Measurements from ENCODE around the gene BBS9. TPM values are rescaled to one million over a fixed set of nuclear protein-coding genes. Genes with fewer than 3 reads are reported as not detected.

The BBS9 gene
- total RNA-seq, 2 experiments from 2014 or later, result 16.0 to 20.4 TPM

GRCh38 chr7:33145156-33145555 lies 15.8 kb downstream of the BBS9 start:
- Histone ChIP-seq H3K36me3 (ENCODE audit: insufficient read depth, low read length) (no peaks in the 10 kb centered on the region), H3K27me3 (ENCODE audit: control insufficient read depth in 1 of 2, insufficient read depth in 2 of 2, low read length in 2 of 2) (no peaks in the 10 kb centered on the region), H3K4me3 (ENCODE audit: low read length) (no peak overlapping the region), H3K27ac (ENCODE audit: low read depth in 1 of 2, low read length in 2 of 2) (no peak overlapping the region), H3K4me1 (ENCODE audit: insufficient read depth, low read length) (no peaks in the 10 kb centered on the region), H3K9me3 (ENCODE audit: control insufficient read depth in 1 of 2, insufficient read depth in 1 of 2, low read length in 2 of 2) (peaks cover 0 to 5% of the 10 kb centered on the region in 2 experiments)
- Mint-ChIP-seq H3K4me3 (no peak overlapping the region), H3K36me3 (ENCODE audit: low read depth) (peaks cover 14% of the 10 kb centered on the region), H3K4me1 (ENCODE audit: low read depth) (no peaks in the 10 kb centered on the region), H3K9me3 (peaks cover 5% of the 10 kb centered on the region), H3K27ac (no peak overlapping the region), H3K27me3 (no peaks in the 10 kb centered on the region)
- intact Hi-C loops (cut with DNase I, micrococcal nuclease), result no loop called here
- CTCF ChIA-PET, result no interaction called here
- DNase-seq (no peak), ATAC-seq (ENCODE audit: poor library complexity) (no peak)
- TF ChIP-seq CTCF (IDR thresholded peaks at IDR 0.05), result no peak
- POLR2A ChIA-PET, result no interaction called here

GRCh38 chr7:33152087-33152486 lies 22.7 kb downstream of the BBS9 start:
- POLR2A ChIA-PET, result no interaction called here
- no peak for TF ChIP-seq CTCF (IDR thresholded peaks at IDR 0.05)
- Mint-ChIP-seq H3K4me3 (no peak overlapping the region), H3K36me3 (ENCODE audit: low read depth) (peaks cover 38% of the 10 kb centered on the region), H3K27me3 (no peaks in the 10 kb centered on the region), H3K9me3 (no peaks in the 10 kb centered on the region), H3K27ac (no peak overlapping the region), H3K4me1 (ENCODE audit: low read depth) (no peaks in the 10 kb centered on the region)
- Histone ChIP-seq H3K27me3 (ENCODE audit: control insufficient read depth in 1 of 2, insufficient read depth in 2 of 2, low read length in 2 of 2) (no peaks in the 10 kb centered on the region), H3K36me3 (ENCODE audit: insufficient read depth, low read length) (peaks cover 3% of the 10 kb centered on the region), H3K4me3 (ENCODE audit: low read length) (no peak overlapping the region), H3K4me1 (ENCODE audit: insufficient read depth, low read length) (no peaks in the 10 kb centered on the region), H3K27ac (ENCODE audit: low read depth in 1 of 2, low read length in 2 of 2) (no peak overlapping the region), H3K9me3 (ENCODE audit: control insufficient read depth in 1 of 2, insufficient read depth in 1 of 2, low read length in 2 of 2) (no peaks in the 10 kb centered on the region)
- intact Hi-C loops (cut with DNase I, micrococcal nuclease), result no loop called here
- CTCF ChIA-PET, result interaction anchor here (1.3 kb wide), 1 partner anchor 305 kb away, joined by 3 read pairs; no protein-coding TSS in a partner anchor
- ATAC-seq (ENCODE audit: poor library complexity), result no peak
- no peak for DNase-seq

- no peaks in the 10 kb centered on the region for H3K9me3 Mint-ChIP-seq
- ChIA-PET CTCF (no interaction called here), POLR2A (no interaction called here)
- peaks cover 4% of the 10 kb centered on the region for H3K36me3 ChIP-seq (ENCODE audit: insufficient read depth, low read length)
- no peak for ATAC-seq (ENCODE audit: poor library complexity)
- H3K27ac ChIP-seq (ENCODE audit: low read depth in 1 of 2, low read length in 2 of 2), result no peak overlapping the region
- no peak overlapping the region for H3K4me3 Mint-ChIP-seq
- no peak for TF ChIP-seq CTCF (IDR thresholded peaks at IDR 0.05)
- H3K4me3 ChIP-seq (ENCODE audit: low read length), result no peak overlapping the region
- H3K4me1 ChIP-seq (ENCODE audit: insufficient read depth, low read length), result no peaks in the 10 kb centered on the region
- H3K4me1 Mint-ChIP-seq (ENCODE audit: low read depth), result no peaks in the 10 kb centered on the region
- intact Hi-C loops (cut with DNase I, micrococcal nuclease), result no loop called here
- H3K27me3 Mint-ChIP-seq, result no peaks in the 10 kb centered on the region
- H3K27me3 ChIP-seq (ENCODE audit: control insufficient read depth in 1 of 2, insufficient read depth in 2 of 2, low read length in 2 of 2), result no peaks in the 10 kb centered on the region
- H3K9me3 ChIP-seq (ENCODE audit: control insufficient read depth in 1 of 2, insufficient read depth in 1 of 2, low read length in 2 of 2), result no peaks in the 10 kb centered on the region
- H3K36me3 Mint-ChIP-seq (ENCODE audit: low read depth), result peaks cover 69% of the 10 kb centered on the region
- H3K27ac Mint-ChIP-seq, result no peak overlapping the region
- DNase-seq, result no peak
Observed at GRCh38 chr7:33155811-33156210, 26.4 kb downstream of the BBS9 start.
